HepG2 (cell line): ENCODE results near the gene ADARB2. TPM values are rescaled to one million over a fixed set of nuclear protein-coding genes. Genes with fewer than 3 reads are reported as not detected.

Experiments
- ATAC-seq: fragments of 200-7000 bp; cut with Tn5 transposase; 3 replicates; pipeline ENCODE4 v1.9.1; 2020; ENCODE audit warnings: mild to moderate bottlenecking, moderate library complexity
- BruUV-seq: library from RNA; stranded (reverse); fragments of 400-500 nt; replicated peaks from 2 replicates; lab custom pipeline; 2021; lab: Mats Ljungman, UMichigan
- CTCF ChIA-PET: fragments of 300-600 bp; formaldehyde crosslinking; extraction: SDS; loops from one replicate; lab custom pipeline; 2021; ENCODE audit warnings: low total read pairs, inconsistent platforms, low intra/inter-chr PET ratio; lab: Yijun Ruan, JAX
- POLR2A ChIA-PET: fragments of 350-600 bp; sonication (Branson Sonifier 250); formaldehyde crosslinking; loops from one replicate; lab custom pipeline; 2020; ENCODE audit warnings: antibody characterized with exemption, inconsistent platforms; lab: Yijun Ruan, JAX
- DNase-seq: peaks from one replicate; pipeline ENCODE4 v3.0.0-alpha.2; 2015; ENCODE audit warnings: low spot score
- FAIRE-seq: peaks from 3 replicates; lab custom pipeline; 2011; peaks lifted over from hg19 to GRCh38; lab: Jason Lieb, UNC
- H2AFZ ChIP-seq: one replicate; pipeline ENCODE4 v1.6.1; 2011; ENCODE audit warnings: low read length, inconsistent platforms
- H3K27ac ChIP-seq: fragments of 300-600 bp; 3 replicates; pipeline ENCODE4 v1.8.0; 2011; ENCODE audit warnings: mixed run types, mild to moderate bottlenecking, mixed read lengths, low read length, inconsistent platforms; ENCODE audit not compliant: insufficient read depth; ENCODE audit errors: extremely low read length
- H3K27me3 ChIP-seq, 2 experiments: fragments of 200-600 bp in 1 of 2; 2 replicates in 1 of 2; 3 replicates in 1 of 2; pipeline versions ENCODE4 v1.6.0 to v1.8.0; 2011; ENCODE audit warnings: low read length in 2 of 2, mild to moderate bottlenecking in 2 of 2, moderate library complexity in 2 of 2, inconsistent platforms in 1 of 2; ENCODE audit not compliant: insufficient read depth in 2 of 2, control insufficient read depth in 1 of 2
- H3K36me3 ChIP-seq, 2 experiments: fragments of 200-600 bp in 1 of 2; replicated peaks in 1 of 2; 2 replicates in 1 of 2; 3 replicates in 1 of 2; pipeline versions ENCODE4 v1.5.1 to v1.8.0; 2011; ENCODE audit warnings: low read length in 2 of 2, inconsistent platforms in 1 of 2; ENCODE audit not compliant: insufficient read depth in 2 of 2, control insufficient read depth in 1 of 2
- H3K4me1 ChIP-seq: 2 replicates; pipeline ENCODE4 v1.5.1; 2012; ENCODE audit warnings: low read length, inconsistent platforms; ENCODE audit not compliant: insufficient read depth
- H3K4me2 ChIP-seq: 2 replicates; pipeline ENCODE4 v1.6.0; 2011; ENCODE audit warnings: low read depth, low read length, inconsistent platforms
- H3K4me3 ChIP-seq, 3 experiments: fragments of 200-600 bp in 1 of 3; sonication (generic), shearing (Covaris generic) in 1 of 3; replicated peaks in 1 of 3; 2 replicates each; pipeline ENCODE4 v1.5.1; 2011 to 2016; ENCODE audit warnings: low read length in 3 of 3, inconsistent platforms in 2 of 3, low read depth in 2 of 3, mild to moderate bottlenecking in 2 of 3, control low read depth in 1 of 3, mixed read lengths in 1 of 3; ENCODE audit not compliant: insufficient read depth in 1 of 3
- H3K79me2 ChIP-seq: one replicate; pipeline ENCODE4 v1.6.1; 2011; ENCODE audit warnings: low read length, inconsistent platforms; ENCODE audit not compliant: insufficient read depth
- H3K9ac ChIP-seq: 2 replicates; pipeline ENCODE4 v1.6.0; 2011; ENCODE audit warnings: mild to moderate bottlenecking, low read depth, low read length, inconsistent platforms; ENCODE audit not compliant: insufficient read depth
- H3K9me3 ChIP-seq: 2 replicates; pipeline ENCODE4 v1.5.1; 2012; ENCODE audit warnings: mild to moderate bottlenecking, low read length
- H4K20me1 ChIP-seq: 2 replicates; pipeline ENCODE4 v1.6.0; 2011; ENCODE audit warnings: inconsistent platforms, mild to moderate bottlenecking, low read length, moderate library complexity; ENCODE audit not compliant: insufficient read depth
- AKAP8 ChIP-seq: sonication (generic); formaldehyde crosslinking; IDR thresholded peaks from 2 replicates; pipeline ENCODE4 v1.5.1; 2020; ENCODE audit warnings: mild to moderate bottlenecking, missing genetic modification reagents
- CENPX ChIP-seq: sonication (generic); formaldehyde crosslinking; IDR thresholded peaks from 2 replicates; pipeline ENCODE4 v1.9.0; 2021; ENCODE audit warnings: mild to moderate bottlenecking, missing genetic modification reagents, moderate library complexity
- ETV6 ChIP-seq: sonication (generic); formaldehyde crosslinking; conservative IDR thresholded peaks from 2 replicates; pipeline ENCODE4 v1.4.0; 2020; ENCODE audit warnings: missing genetic modification reagents
- NFATC3 ChIP-seq: sonication (generic); formaldehyde crosslinking; IDR thresholded peaks from 2 replicates; pipeline ENCODE4 v1.5.1; 2020; ENCODE audit warnings: mild to moderate bottlenecking, missing genetic modification reagents
- NFYB ChIP-seq: sonication (generic); formaldehyde crosslinking; IDR thresholded peaks from 2 replicates; pipeline ENCODE4 v1.4.0; 2020; ENCODE audit warnings: missing genetic modification reagents
- TBP ChIP-seq: sonication (generic); formaldehyde crosslinking; IDR thresholded peaks from 2 replicates; pipeline ENCODE4 v1.5.0; 2020; ENCODE audit warnings: missing genetic modification reagents
- ZBTB8A ChIP-seq: sonication (generic); formaldehyde crosslinking; IDR thresholded peaks from 2 replicates; pipeline ENCODE4 v1.4.0; 2020; ENCODE audit warnings: mild to moderate bottlenecking, low read depth, missing genetic modification reagents, borderline replicate concordance
- ZNF143 ChIP-seq: sonication (generic); formaldehyde crosslinking; IDR thresholded peaks from 2 replicates; pipeline ENCODE4 v1.4.0; 2020; ENCODE audit warnings: missing genetic modification reagents
- ZNF326 ChIP-seq: sonication (generic); formaldehyde crosslinking; IDR thresholded peaks from 2 replicates; pipeline ENCODE4 v1.4.0; 2020; ENCODE audit warnings: missing genetic modification reagents, borderline replicate concordance
- ZNF550 ChIP-seq: sonication (generic); formaldehyde crosslinking; IDR thresholded peaks from 2 replicates; pipeline ENCODE4 v1.4.0; 2020; ENCODE audit warnings: mild to moderate bottlenecking, missing genetic modification reagents, borderline replicate concordance
- WGBS: methylation state at CpG from one replicate; pipeline ENCODE4 v1.1.6; 2017; ENCODE audit warnings: low lambda C conversion rate; 5-methylcytosine and 5-hydroxymethylcytosine counted together
- in situ Hi-C: cut with HindIII; loops from 2 replicates; pipeline ENCODE4 v1.10.0; 2017; ENCODE audit warnings: low pct_unique_long_range_greater_than_20kb; ENCODE audit not compliant: extremely low pct_ligation_motif_present
- intact Hi-C: fragments of 100-400 bp; cut with micrococcal nuclease; formaldehyde crosslinking; loops from one replicate; pipeline ENCODE4 v1.10.0; 2022; ENCODE audit not compliant: unreplicated experiment
- polyA plus RNA-seq, 8 experiments: library from polyadenylated mRNA; depleted of rRNA in 3 of 8; stranded (reverse) in 7 of 8; unstranded in 1 of 8; fragments of >200 nt; fragmentation: Illumina TruSeq in 4 of 8; extraction: Trizol in 4 of 8; gene quantifications; 2 replicates each; pipeline versions ENCODE4 v1.2.1 to v1.2.3, GENCODE V29; 2011 to 2016; ENCODE audit warnings: low read depth in 4 of 8, missing spikeins in 1 of 8, mixed read lengths in 1 of 8; ENCODE audit not compliant: insufficient read depth in 1 of 8
- total RNA-seq, 5 experiments: library from RNA; depleted of rRNA; stranded (reverse); fragments of >200 nt; fragmentation: Illumina TruSeq; extraction: Trizol; gene quantifications; 2 replicates each; pipeline ENCODE4 v1.2.3, GENCODE V29; 2016; ENCODE audit warnings: low read depth in 1 of 5
- TF ChIP-seq, protein P1 (sequence below): IDR thresholded peaks from 2 replicates; pipeline ENCODE4 v1.6.1; 2016; ENCODE audit warnings: mild to moderate bottlenecking
- TF ChIP-seq, protein P2 (sequence below): sonication (generic); formaldehyde crosslinking; IDR thresholded peaks from 2 replicates; pipeline ENCODE4 v1.5.0; 2020; ENCODE audit warnings: missing genetic modification reagents
- TF ChIP-seq, protein P3 (sequence below): IDR thresholded peaks from 2 replicates; pipeline ENCODE4 v1.6.1; 2016; ENCODE audit warnings: low read depth, control low read depth
- TF ChIP-seq, protein P4 (sequence below): sonication (generic); formaldehyde crosslinking; conservative IDR thresholded peaks from 2 replicates; pipeline ENCODE4 v1.8.0; 2022; ENCODE audit warnings: missing genetic modification reagents
- TF ChIP-seq, protein P5 (sequence below): sonication (generic); formaldehyde crosslinking; IDR thresholded peaks from 2 replicates; pipeline ENCODE4 v1.4.0; 2020; ENCODE audit warnings: missing genetic modification reagents, mild to moderate bottlenecking, borderline replicate concordance

The ADARB2 gene
- total and polyA plus RNA-seq, 2 of the 13 experiments (the other 11 are each of a cell fraction or from before 2014, with no cell fraction given): not detected

DNA sequence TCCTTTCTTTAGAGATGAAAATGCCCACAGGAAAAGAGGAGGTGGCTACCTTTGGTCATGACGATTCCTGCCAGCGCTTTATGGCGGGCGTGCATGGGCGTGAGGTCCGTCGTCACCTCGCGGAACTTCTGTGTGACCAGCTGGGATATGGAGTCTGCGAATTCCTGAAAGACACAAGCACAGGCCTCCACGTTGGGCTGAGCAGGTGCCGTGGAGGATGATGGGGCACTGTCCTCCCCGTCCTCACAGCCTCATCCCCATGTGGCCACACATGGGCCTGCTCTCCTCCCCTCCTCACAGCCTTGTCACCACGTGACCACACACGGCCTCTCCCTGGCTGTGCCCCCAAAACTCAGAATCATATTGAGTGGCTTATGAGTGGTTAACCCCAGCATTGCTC lies 466.4 kb downstream of the ADARB2 start:
- in situ Hi-C loops: no loop called here
- ATAC-seq: no peak
- FAIRE-seq: no peak
- TF ChIP-seq, protein P1, sequence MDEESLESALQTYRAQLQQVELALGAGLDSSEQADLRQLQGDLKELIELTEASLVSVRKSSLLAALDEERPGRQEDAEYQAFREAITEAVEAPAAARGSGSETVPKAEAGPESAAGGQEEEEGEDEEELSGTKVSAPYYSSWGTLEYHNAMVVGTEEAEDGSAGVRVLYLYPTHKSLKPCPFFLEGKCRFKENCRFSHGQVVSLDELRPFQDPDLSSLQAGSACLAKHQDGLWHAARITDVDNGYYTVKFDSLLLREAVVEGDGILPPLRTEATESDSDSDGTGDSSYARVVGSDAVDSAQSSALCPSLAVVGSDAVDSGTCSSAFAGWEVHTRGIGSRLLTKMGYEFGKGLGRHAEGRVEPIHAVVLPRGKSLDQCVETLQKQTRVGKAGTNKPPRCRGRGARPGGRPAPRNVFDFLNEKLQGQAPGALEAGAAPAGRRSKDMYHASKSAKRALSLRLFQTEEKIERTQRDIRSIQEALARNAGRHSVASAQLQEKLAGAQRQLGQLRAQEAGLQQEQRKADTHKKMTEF (CRISPR knock-in tag): no peak
- no peak for TF ChIP-seq NFATC3
- TF ChIP-seq CENPX: no peak
- no peak for TF ChIP-seq ZBTB8A
- TF ChIP-seq, protein P2, sequence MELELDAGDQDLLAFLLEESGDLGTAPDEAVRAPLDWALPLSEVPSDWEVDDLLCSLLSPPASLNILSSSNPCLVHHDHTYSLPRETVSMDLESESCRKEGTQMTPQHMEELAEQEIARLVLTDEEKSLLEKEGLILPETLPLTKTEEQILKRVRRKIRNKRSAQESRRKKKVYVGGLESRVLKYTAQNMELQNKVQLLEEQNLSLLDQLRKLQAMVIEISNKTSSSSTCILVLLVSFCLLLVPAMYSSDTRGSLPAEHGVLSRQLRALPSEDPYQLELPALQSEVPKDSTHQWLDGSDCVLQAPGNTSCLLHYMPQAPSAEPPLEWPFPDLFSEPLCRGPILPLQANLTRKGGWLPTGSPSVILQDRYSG (CRISPR knock-in tag): no peak
- TF ChIP-seq AKAP8 (CRISPR knock-in tag): no peak
- no peak for TF ChIP-seq ZNF550 (CRISPR knock-in tag)
- TF ChIP-seq ZNF143: no peak
- TF ChIP-seq, protein P3, sequence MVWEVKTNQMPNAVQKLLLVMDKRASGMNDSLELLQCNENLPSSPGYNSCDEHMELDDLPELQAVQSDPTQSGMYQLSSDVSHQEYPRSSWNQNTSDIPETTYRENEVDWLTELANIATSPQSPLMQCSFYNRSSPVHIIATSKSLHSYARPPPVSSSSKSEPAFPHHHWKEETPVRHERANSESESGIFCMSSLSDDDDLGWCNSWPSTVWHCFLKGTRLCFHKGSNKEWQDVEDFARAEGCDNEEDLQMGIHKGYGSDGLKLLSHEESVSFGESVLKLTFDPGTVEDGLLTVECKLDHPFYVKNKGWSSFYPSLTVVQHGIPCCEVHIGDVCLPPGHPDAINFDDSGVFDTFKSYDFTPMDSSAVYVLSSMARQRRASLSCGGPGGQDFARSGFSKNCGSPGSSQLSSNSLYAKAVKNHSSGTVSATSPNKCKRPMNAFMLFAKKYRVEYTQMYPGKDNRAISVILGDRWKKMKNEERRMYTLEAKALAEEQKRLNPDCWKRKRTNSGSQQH (CRISPR knock-in tag): no peak
- TF ChIP-seq NFYB (CRISPR knock-in tag): no peak
- TF ChIP-seq, protein P4, sequence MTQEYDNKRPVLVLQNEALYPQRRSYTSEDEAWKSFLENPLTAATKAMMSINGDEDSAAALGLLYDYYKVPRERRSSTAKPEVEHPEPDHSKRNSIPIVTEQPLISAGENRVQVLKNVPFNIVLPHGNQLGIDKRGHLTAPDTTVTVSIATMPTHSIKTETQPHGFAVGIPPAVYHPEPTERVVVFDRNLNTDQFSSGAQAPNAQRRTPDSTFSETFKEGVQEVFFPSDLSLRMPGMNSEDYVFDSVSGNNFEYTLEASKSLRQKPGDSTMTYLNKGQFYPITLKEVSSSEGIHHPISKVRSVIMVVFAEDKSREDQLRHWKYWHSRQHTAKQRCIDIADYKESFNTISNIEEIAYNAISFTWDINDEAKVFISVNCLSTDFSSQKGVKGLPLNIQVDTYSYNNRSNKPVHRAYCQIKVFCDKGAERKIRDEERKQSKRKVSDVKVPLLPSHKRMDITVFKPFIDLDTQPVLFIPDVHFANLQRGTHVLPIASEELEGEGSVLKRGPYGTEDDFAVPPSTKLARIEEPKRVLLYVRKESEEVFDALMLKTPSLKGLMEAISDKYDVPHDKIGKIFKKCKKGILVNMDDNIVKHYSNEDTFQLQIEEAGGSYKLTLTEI (CRISPR knock-in tag): no peak
- TF ChIP-seq TBP (CRISPR knock-in tag): no peak
- TF ChIP-seq ZNF326 (CRISPR knock-in tag): no peak
- TF ChIP-seq, protein P5, sequence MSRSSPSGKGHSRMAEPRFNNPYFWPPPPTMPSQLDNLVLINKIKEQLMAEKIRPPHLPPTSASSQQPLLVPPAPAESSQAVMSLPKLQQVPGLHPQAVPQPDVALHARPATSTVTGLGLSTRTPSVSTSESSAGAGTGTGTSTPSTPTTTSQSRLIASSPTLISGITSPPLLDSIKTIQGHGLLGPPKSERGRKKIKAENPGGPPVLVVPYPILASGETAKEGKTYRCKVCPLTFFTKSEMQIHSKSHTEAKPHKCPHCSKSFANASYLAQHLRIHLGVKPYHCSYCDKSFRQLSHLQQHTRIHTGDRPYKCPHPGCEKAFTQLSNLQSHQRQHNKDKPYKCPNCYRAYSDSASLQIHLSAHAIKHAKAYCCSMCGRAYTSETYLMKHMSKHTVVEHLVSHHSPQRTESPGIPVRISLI (CRISPR knock-in tag): no peak
- TF ChIP-seq ETV6 (CRISPR knock-in tag): no peak

More for the DNA sequence above, 466.4 kb downstream of the ADARB2 start:
- no peak overlapping the region for H2AFZ ChIP-seq
- no peak overlapping the region for H3K4me2 ChIP-seq
- no peaks in the 10 kb centered on the region for H3K4me1 ChIP-seq
- H3K79me2 ChIP-seq: no peaks in the 10 kb centered on the region
- H3K27me3 ChIP-seq: peaks cover 8 to 52% of the 10 kb centered on the region in 2 experiments; a peak in 4 of 5 replicates
- no peaks in the 10 kb centered on the region for H3K9me3 ChIP-seq
- DNase-seq: no peak
- BruUV-seq: no TSS peak
- H3K4me3 ChIP-seq: no peak overlapping the region
- H3K27ac ChIP-seq: no peak overlapping the region
- WGBS: 42% methylated on average over 15 of the region's 15 CpGs
- H4K20me1 ChIP-seq: no peaks in the 10 kb centered on the region
- POLR2A ChIA-PET: no interaction called here
- no peaks in the 10 kb centered on the region for H3K36me3 ChIP-seq
- intact Hi-C loops: no loop called here
- CTCF ChIA-PET: no interaction called here
- H3K9ac ChIP-seq: no peak overlapping the region
